ENCODE results near the gene SNX12.
"Not testable (repeated sequence)": the region's sequence is repeated elsewhere in the genome, so short reads cannot be mapped to it uniquely, and the experiment has no call there.

Gene SNX12

DNA sequence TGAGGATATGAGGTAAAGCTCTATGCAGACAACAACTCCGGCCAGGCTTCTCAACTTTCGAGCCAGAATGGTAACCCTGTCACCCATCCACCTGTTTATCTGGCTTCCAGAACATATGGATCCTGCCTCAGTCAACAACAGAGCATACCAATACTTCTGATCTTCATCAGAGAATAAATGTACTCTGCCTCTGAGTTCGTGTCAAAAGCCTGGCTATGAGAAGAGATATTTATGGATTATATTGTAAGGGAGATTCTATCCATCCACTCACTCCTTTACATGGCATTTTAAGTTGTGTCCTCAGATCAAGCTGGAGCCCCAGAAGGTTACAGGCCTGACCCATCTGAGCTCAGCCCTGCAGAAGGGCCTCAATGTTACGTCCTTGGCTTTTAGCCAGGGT is 17.8 kb upstream of the SNX12 start:
- DNase-seq, result no peak

DNA sequence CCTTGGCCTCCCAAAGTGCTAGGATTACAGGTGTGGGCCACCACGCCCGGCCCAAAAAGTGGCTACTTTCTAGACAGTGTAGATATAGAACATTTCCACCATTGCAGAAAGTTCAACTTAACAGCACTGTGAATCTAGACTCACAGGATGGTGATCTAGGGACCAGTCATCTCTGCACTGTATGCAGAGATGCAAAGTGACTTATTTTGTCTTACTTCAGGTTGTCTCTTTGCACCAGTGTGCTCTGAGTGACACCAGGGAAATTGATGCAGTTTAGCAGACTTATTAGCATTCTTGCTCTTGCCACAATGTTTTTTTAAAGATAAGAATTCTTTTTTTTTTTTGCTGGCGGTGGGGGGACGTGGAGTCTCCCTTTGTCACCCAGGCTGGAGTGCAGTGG is 14.7 kb upstream of the SNX12 start:
- DNase-seq, result no peak

DNA sequence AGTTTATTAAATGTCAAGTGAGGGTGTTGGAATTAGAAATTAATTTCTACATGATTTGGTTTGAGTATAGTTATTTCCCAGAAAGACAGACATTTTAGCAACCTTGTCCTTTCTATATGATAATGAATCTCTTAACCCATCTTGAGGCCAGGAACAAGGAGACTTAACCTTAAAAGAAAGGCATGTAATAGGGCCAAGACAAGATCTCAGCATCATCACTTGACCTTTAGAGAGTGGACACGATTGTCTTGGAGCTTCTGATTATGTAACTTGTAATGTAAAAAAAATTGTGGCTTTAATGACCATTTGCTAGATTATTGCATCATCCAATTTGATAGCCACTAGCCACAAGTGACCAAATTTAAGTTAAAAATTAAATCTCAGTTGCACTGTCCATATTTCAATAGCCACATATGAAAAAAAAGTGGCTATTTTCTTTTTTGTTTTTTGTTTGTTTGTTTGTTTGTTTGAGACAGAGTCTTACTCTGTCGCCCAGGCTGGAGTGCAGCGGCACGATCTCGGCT is 14.1 kb upstream of the SNX12 start:
- DNase-seq, result no peak

DNA sequence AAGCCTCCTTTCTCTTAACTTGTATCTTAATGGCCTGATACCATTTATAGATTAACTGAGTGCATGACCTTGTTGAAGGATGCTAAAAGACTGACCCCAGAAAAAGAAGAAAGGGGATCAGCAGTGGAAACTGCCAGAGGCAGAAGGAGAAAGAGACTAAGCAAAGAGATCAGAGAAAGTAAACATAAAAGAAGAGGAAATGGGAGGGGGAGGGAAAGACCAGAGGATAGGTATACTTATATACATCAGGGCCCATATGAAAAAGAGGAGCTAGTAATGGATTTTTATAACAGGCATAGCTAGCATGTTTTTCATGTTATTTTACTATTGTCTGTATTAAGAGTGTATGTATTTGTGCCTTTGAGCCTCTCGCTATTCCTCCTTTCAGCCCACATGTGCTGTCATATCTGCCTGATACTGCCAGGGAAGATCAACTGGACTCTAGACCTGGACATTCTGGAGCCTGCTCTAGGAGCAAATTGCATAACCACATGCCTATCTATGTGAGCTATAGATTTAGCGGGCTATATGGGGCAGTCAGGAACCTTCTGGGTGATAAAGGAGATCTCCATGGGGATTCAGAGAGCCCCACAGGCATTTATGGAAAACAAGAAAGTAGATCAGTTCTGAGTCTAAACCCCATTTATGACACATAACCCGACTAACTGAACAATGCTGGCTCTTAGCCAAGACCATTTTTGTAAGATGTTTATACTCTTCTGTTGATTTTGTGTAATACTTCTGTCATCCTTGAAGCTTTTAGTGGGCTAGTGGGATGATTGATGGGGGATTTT is 13.4 kb upstream of the SNX12 start:
- no peak for DNase-seq

DNA sequence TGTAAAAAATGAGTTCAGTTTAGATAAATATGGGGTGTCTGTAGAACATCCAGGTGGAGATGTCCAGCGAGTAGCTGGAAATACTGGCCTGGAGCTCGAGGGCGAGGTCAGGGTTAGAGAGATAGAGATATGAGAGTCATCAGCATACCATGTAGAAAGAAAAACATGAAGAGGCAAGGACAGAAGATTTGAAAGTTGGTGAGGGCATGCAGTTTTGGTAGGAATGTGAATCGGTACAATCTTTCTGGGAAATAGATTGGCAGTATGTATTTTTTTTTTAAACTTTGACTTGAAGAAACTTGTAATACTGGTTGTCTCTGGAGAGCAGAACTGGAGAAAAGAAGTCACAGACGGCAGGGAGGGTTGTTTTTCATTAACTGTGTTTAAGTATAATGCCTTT is 2.4 kb upstream of the SNX12 start:
- DNase-seq, result no peak

DNA sequence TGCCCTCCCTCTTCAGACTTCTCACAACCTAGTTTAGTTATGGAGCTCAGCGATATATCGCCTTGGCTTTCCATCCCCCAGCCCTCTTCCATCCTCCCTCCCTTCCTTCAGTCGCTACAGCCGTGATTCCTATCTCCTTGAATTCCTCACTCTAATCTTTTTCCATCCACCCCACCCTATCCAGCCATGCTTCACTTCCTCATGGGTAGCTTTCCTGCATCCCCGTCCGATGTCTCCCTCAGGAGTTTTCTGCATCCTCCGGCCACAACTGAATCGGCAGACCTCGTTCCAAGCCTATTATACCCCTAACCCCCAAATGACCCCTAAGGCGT is 456 bp downstream of the SNX12 start:
- DNase-seq, result no peak

DNA sequence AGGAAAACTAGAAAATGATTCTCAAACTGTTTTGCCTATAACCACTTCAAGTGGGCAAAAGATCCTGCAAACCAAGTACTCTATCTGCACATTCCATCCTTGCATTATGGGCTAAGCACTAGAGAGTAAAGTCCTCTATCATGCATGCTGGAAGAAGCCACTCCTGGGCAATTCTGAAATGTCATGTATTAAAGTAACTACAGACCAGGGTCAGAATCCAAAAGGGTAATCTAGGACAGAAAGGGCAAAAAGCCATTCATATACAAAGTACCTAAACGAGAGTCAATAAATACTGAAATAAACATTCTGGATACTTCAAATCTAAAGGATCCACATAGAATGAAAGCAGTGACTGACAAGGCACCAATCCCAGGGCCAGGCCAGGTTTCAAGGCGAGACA is 1.0 kb downstream of the SNX12 start:
- DNase-seq, result no peak

DNA sequence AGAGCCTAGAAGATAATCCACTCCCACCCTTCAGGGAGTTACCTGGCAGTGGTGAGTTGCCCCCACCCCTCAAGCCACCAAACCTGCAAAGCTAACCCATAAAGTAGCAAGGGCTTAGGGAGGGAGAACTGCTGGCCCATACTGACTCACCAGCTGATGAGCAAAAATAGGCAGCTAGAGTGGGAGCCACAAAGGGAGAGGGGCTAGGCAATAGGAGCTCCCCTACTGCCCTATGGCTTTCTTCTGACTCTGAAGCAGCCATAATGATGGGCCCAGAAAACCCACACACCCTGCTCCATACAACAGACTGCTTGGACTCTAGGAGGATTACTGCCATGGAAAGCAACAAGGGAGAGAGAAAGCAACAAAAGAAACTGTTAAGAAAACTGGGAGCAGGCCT is 8.0 kb downstream of the SNX12 start:
- DNase-seq, result no peak

DNA sequence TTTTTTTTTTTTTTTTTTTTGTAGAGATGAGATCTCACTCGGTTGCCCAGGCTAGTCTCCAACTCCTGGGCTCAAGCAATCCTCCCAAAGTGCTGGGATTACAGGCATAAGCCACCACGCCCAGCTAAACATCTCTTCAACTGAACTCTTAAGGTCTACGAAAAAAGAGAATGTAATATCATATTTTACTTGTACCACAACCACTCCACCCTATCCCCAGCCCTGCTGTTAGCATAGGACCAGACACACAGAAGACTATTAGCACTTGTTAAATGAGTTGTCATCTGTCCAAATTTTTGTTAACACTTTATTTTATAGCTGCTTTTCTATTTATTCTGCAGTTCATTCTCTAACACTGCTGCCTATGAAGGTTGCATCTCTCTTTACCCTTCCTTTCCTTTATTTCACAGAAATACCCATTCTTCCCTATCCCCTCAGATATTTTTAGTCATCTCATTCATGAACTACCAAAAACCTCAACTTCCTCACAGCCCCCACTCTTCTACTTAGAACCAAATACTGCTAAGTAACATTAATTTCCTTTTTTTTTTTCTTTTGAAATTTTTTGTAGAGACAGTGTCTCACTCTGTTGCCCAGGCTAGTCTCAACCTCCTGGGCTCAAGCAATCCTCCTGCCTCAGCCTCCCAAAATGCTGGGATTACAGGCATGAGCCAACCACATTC is 10.1 kb downstream of the SNX12 start:
- no peak for DNase-seq

DNA sequence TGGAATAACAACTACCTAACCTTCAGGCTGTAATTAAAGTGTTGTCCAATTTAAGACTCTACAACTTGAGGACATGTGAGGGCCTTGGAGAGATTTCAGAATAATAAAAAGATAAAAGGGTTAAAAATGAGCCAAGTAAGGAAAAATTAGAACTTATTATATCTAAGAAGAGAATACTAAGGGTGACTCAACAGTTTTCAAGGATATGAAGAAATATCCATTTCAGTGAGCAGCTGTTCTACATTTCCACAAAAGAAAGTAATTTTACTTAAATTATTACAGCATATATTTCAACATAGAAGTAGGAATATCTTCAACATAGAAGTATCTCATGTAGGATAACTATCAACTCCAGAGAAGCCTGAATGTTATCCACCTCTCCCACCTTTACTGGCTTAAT is 11.3 kb downstream of the SNX12 start:
- DNase-seq, result no peak

DNA sequence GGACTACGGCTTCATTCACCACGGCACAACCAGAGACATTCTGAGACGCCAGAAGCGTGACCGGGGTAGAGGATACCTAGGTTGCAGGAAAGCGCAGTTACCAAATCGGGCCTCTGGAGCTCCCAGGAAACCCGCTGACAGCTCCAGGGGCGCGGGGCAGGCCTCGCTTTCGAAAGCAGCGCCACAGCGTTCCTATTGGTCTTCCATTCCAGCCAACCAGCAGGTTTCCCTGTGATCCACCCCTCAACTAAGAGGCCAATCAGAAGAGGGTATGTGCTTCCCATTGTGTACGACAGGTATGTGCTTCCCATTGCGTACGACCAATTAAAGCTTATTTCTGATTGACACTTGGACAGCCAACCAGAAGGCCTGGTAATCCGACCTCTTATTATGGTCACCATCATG is 14.9 kb downstream of the SNX12 start:
- DNase-seq, result no peak

DNA sequence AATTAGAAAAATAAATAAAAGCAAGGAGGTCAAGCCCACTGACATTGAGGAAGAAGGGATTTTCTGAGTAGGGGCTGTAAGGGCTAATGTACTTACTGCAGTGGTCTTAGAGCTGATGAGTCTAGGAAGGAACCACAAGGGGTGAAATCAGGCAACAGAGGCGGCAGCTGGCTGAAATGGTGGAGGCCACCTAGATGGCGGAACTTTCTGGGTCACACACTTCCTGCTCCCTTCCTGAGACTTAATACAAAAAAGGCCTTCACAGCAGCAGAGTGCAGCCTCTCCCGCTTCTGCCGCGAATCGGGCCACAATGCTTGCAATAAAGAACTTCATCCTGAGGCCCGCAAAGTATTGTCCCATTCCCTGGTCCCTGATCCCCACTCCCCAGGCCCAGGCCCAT is 15.4 kb downstream of the SNX12 start:
- no peak for DNase-seq

DNA sequence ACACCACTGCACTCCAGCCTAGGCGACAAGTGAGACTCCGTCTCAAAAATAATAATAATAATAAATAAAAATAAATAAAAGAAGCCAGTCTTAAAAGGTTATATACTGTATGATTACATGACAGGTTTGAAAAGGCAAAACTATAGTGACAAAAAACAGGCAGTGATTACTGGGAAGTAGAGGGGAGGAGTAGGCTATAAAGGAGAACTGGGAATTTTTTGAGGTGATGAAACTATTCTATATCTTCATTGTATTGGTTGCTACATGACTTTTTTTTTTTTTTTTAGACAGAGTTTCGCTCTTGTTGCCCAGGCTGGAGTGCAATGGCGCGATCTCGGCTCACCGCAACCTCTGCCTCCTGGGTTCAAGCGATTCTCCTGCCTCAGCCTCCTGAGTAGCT is 20.2 kb downstream of the SNX12 start:
- not testable (repeated sequence) for DNase-seq

DNA sequence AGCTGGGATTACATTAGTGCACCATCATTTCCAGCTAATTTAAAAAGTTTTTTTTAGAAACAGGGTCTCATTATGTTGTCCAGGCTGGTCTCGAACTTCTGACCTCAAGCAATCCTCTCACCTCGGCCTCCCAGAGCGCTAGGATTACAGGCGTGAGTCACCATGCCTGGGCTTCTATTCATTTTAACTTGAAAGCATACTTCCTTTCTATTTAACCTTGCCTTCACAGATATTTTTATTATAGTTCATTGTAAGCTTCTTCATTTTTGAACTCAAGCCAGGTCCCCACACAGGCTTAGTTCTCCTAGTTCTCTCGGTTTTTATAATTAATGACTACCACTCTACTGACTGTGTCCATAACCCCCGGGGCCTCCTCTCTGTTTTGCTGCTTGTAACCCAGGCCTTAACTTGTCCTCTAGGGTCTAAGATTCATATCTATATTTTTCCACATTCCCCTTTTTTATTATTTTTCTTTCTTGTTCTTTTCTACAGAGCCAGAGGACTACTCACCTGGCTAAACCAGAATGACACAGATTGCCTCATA is 50.7 kb downstream of the SNX12 start:
- no peak for DNase-seq
